HCT116 (cell line): ENCODE data around the gene CPEB2.

Experiments
- CEBPB ChIP-seq: IDR thresholded peaks from 2 replicates; pipeline ENCODE4 v1.6.1; 2012; ENCODE audit warnings: low read depth
- EZH2phosphoT487 ChIP-seq: fragments of 200-600 bp; IDR thresholded peaks from 2 replicates; pipeline ENCODE4 v1.6.1; 2018; ENCODE audit warnings: antibody characterized with exemption, borderline replicate concordance
- RAD21 ChIP-seq: IDR thresholded peaks from 2 replicates; pipeline ENCODE4 v1.6.1; 2012; ENCODE audit warnings: low read depth, mild to moderate bottlenecking
- TF ChIP-seq, protein P1 (sequence below), 3 experiments: fragments of 200-600 bp in 1 of 3; sonication (generic) in 1 of 3; IDR thresholded peaks in 2 of 3; conservative IDR thresholded peaks in 1 of 3; 2 replicates each; pipeline ENCODE4 v1.5.1; 2012 to 2017; ENCODE audit warnings: low read depth in 2 of 3, low read length in 2 of 3, antibody characterized with exemption in 1 of 3, borderline replicate concordance in 1 of 3, control low read depth in 1 of 3, mild to moderate bottlenecking in 1 of 3, mixed read lengths in 1 of 3, mixed run types in 1 of 3, moderate library complexity in 1 of 3; ENCODE audit not compliant: insufficient read depth in 1 of 3

DNA sequence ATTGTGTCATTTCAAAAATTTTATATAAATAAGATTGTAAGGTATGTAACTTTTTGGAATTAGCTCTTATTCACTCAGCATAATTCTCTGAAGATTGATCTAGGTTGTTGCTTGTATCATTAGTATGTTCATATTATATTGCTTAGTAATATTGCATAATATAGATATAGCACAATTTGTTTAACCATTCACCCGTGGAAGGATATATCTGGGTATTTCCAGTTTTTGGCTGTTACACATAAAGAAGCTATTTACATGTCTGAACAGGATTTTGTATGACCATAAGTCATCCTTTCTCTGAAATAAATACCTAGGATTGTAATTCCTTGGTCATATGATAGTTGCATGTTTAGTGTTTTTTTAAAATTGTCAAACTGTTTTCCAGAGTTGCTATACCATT is 82.5 kb downstream of the CPEB2 start:
- TF ChIP-seq, protein P1, sequence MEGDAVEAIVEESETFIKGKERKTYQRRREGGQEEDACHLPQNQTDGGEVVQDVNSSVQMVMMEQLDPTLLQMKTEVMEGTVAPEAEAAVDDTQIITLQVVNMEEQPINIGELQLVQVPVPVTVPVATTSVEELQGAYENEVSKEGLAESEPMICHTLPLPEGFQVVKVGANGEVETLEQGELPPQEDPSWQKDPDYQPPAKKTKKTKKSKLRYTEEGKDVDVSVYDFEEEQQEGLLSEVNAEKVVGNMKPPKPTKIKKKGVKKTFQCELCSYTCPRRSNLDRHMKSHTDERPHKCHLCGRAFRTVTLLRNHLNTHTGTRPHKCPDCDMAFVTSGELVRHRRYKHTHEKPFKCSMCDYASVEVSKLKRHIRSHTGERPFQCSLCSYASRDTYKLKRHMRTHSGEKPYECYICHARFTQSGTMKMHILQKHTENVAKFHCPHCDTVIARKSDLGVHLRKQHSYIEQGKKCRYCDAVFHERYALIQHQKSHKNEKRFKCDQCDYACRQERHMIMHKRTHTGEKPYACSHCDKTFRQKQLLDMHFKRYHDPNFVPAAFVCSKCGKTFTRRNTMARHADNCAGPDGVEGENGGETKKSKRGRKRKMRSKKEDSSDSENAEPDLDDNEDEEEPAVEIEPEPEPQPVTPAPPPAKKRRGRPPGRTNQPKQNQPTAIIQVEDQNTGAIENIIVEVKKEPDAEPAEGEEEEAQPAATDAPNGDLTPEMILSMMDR (IDR thresholded peaks at IDR 0.05 in 2 of 3, conservative IDR thresholded peaks at IDR 0.05 in 1 of 3; ENCODE audit: borderline replicate concordance in 1 of 3, insufficient read depth in 1 of 3, low read depth in 2 of 3, low read length in 2 of 3), result no peak
- TF ChIP-seq RAD21 (no peak), EZH2phosphoT487 (no peak), CEBPB (no peak)
